Measurements from ENCODE around the gene RAD18.

RAD18 gene

GRCh38 chr3:8962226-8962861, 928 bp downstream of the RAD18 start:
- DNase-seq, result no peak

GRCh38 chr3:8959668-8960067, 3.6 kb downstream of the RAD18 start:
- no peak for DNase-seq

DNA sequence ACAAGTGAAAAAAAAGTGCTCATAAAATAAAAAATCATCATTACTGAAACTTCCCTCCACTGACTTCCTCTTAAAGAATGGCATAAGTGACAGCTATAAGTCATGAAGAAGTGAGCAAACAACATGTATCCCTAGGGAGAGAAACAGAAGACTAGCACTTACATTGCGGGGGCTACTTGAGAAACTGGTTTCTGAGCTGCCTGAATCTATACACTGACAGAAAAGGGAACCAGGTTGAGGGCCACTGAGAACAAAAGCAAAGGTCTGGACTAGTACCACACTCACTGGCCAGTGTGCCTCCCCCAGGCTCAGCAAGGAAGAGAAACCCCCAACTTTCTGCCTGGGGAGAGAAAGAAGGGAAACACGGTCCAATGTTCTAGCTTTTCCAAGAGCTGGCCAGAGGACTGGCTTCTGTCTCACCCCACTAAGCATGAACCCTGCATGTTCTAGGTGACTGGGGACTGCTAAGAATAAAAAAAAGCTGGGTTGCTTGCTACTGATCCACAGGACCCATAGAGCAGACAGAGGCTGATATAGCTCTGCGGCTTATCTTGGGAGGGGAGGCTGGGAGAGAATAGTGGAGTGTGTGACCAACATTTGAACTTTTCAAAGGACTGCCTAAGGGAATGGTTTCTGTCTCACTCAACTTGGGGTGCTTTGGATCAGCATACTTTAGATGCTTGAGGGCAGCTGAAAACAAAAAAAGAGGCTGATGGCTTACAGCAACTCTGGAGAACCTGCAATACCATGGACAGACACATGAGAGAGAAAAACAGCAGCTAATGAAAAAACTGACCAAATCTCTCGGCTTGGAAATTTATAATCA, 8.1 kb downstream of the RAD18 start:
- DNase-seq, result no peak

GRCh38 chr3:8953313-8953712, 10.0 kb downstream of the RAD18 start:
- no peak for DNase-seq

DNA sequence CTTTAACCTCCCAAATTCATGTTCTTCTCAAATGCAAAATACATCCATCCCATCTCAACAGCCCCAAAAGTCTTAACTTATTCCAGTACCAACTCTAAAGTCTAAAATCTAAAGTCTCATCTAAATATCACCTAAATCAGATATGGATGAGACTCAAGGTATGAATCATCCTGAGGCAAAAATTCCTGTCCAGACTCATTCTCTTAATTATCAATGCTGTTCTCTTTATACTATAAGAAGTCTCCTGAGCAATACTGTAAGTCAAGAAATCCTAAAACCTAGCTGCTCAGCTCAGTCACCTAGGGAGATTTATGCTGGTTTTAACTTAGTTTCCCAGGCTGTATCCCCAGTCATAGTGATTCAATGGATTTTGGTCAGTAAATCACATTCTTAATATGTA, 11.1 kb downstream of the RAD18 start:
- no peak for DNase-seq

- no peak for DNase-seq
Observed at GRCh38 chr3:8945890-8946600, 17.2 kb downstream of the RAD18 start.

DNA sequence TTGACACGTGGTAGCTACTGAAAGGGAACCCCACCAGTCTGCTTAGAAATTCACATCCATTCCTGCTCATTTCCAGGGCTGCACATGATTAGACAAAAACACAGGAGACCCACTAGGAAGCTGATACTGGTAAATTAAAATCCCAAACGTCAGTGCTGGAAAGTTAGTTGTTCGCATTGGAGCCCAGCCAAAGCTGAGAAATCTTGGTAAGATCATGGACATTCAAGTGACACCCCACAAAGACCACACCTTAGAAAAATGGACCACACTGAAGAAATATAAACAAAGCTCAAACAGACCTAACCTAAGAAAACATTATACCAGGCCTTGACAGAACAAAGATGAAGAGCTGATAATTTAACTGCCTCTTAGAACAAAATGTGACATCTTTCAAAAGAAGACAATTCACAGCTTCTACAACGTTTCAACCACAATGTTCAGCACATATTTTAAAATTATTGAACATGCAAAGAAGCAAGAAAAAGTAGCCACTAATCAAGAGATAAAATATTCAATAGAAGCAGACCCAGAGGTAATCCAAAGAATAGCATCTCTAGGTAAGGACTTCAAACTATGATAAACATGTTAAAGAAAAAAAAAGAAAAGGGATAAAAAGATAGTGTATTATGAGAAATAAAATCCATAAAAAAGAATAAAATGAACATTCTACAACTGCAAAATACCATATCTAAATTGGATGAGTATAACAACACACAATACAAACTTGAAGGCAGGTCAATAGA, 20.4 kb downstream of the RAD18 start:
- no peak for DNase-seq

- no peak for DNase-seq
Observed at GRCh38 chr3:8942115-8942514, 21.2 kb downstream of the RAD18 start.

GRCh38 chr3:8938021-8938420, 25.3 kb downstream of the RAD18 start:
- DNase-seq, result no peak

DNA sequence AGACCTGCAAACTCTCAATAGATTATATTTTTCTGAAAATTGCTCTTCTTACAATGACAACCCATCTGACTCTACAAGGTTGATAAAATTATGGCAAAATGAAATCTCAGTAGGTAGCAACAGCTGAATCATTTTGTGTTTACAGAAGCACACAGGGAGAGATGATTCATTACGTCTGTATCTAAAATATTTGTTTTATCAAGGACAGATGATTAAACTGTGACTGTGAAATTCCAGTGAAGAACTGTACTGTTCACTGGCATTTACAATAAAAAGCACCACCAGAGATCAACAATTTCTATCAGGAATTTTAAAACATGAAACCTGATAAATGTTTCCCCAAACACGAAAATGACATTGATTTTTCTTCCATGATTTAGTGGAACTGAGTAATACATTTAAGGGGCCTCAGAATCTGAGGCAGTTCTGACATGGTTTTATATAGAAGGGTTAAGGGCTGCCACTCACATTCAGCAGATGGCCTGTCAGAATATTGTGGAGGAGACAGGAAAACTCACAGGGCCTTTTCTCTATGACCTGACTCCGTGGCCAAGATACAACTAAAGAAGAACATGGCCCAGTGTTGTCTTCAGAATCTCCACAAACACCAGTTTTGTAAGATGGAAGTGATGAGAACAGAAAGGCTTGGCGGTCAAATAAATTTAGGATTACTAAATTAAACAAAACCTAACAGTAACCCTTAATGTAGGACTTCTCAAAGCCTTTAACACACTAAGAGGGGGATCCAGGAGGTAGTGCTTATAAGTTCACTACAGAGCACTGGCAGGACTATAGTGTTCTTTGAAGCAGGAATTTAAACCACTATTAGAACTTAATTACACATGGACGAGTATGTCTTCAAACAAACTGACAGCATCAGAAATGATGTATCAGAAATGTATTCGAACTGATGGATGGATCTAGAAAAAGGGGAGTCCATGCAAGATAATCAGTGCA, 25.9 kb downstream of the RAD18 start:
- no peak for DNase-seq

DNA sequence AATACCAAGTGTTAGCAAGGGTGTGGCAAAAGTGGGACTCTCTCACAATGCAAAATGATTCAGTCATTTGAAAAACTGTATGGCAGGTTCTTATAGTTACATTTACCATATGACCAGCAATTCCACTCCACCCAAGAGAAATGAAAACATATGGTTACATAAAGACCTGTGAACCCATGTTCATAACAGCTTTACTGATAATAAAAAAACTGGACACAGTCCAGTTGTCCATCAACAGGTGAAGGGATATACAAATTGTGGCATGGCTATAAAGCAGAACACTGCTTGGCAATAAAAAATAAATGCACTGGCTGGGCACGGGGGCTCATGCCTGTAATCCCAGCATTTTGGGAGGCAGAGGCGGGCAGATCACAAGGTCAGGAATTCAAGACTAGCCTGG, 30.8 kb downstream of the RAD18 start:
- DNase-seq, result no peak

GRCh38 chr3:8931342-8931741, 31.9 kb downstream of the RAD18 start:
- DNase-seq, result no peak

DNA sequence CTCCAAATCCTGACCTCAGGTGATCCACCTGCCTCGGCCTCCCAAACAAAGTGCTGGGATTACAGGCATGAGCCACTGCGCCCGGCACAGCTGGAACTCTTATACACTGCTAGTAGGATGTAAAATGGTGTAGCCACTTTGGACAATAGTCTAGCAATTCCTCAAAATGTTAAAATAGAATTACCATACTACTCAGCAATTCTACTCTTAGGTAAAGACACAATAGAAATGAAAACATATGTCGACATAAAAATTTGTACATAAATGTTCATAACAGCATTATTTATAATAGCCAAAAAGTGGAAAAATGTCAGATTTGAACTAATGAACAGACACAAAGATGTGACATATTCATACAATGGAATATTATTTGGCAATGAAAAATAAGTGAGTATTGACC, 33.4 kb downstream of the RAD18 start:
- DNase-seq, result no peak

DNA sequence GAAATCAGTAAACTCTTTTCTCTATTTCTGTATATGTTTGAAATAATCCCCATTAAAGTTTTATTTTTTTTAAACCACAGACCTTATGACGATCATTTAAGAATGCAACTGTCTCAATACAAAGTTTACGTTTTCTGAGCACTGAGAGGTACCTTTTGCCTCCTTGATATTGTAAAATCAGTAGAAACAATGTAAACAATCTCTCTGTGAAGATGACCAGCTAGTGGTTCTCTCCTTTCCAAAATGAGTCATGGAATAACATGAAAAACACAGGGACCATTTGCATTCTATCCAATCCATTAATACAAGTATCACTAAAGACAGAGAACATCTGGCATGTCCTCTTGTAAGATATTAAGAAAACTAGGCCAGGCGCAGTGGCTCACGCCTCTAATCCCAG, 48.8 kb downstream of the RAD18 start:
- DNase-seq, result no peak

GRCh38 chr3:8911781-8912180, 51.5 kb downstream of the RAD18 start:
- no peak for DNase-seq

DNA sequence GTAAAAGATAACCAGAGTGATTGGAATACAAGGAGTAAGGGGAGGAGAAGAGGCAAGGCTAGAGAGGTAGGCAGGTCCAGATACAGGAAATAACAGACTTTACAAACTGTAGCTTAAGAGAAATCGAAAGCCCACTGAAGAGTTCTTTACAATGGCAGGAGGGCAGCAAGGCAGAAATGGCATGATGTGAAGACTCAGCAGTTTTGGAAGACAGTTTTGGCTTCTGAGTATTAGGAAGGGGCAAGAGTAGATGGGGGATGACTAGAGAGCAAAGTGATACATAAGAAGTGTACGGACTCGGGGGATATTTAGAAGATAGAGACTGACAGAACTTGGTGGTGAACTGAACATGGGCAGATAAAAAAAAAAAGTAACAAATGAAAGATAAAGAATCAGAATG, 54.1 kb downstream of the RAD18 start:
- DNase-seq, result no peak

DNA sequence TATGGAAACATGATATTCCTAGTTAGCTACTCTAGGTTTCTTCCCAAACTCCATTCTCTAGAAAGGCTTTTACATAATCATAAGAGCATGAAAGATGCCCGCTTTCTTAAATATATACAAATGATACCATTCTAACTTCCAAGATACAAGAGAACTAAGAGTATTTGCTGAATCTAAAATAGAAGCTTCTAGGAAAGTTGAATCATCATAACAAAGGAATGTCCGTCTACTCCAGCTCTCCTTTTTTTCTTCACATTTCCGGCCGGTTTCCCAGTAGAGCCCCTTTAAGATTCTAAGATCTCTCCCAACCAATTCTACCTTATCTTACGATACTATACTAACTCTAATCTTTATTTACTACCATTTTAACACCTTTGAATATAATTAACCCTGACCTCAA, 60.1 kb downstream of the RAD18 start:
- DNase-seq, result no peak

GRCh38 chr3:8900869-8901268, 62.4 kb downstream of the RAD18 start:
- DNase-seq, result no peak

DNA sequence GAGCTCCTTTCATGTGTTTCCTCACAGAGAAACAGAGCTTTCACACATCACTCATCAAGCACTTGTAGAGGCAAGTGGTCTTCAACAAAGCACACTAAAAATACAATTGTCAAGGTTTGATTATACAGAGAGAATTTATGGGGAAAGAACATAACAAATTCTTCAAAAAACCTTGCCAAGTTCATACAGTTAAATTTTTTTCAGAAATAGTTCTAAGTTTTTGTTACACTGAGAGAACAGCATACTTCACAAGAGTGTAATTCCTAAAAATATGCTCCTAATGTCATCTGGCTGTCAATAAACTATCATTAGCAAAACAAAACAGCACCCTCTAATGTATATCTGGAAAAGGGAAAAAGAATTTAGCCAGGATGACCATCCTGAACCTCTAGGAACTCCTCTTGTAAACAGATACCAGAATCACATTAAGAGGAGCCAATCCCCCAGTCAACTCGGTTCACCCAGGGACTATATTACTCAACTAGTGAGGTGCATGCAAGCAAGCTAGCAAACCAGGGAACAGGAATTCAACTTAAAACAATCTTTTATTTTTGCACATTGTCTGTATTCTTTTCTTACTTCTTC, 63.3 kb downstream of the RAD18 start:
- no peak for DNase-seq

DNA sequence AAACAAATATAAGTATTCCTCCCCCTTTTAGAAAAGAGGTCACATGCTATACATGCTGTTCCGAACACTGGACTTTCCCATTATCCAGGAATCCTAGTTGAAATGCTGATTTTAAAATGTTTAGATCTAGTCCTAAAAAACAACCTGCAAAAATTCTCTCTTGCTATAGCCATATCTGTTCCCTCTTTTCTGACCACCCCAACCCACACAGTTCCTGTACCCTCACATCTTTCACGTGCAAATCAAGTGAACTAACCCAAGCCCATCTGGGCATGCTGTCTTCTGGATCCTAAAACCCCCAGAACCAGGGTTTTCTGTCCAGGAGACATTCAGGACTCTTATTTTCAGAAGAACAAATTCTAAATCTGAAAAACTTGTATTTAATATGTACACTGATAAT, 67.4 kb downstream of the RAD18 start:
- DNase-seq, result no peak

DNA sequence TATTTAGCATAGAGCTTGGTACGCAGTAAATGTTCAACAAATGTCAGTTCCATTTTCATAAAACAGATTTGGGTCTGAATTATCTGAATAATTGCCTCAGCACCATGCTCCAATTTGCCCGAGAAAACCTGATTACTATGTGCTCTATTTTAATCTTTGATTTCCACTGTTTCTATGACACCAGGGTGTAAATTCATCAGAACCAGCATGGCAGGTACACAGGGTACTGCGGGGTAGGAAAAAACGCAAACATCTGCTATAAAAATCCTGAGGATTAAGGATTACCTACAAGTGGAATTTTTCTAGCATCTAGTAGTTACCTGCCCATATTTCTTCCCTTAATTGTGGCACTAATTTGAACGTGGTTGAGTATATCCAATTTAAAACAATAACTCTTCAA, 70.3 kb downstream of the RAD18 start:
- no peak for DNase-seq

GRCh38 chr3:8891774-8892173, 71.5 kb downstream of the RAD18 start:
- no peak for DNase-seq

Measured in SHP77 treated with DMSO at 0.1 percent for 48 hours (cell line).